C1 segment of cervical spinal cord (tissue), 14 donors: Measurements from ENCODE around the gene KCNK6.

Source experiments
- DNase-seq, 14 donors: peaks; one replicate each; lab custom pipeline; 2025; lab: John Stamatoyannopoulos, UW

The KCNK6 gene

DNA sequence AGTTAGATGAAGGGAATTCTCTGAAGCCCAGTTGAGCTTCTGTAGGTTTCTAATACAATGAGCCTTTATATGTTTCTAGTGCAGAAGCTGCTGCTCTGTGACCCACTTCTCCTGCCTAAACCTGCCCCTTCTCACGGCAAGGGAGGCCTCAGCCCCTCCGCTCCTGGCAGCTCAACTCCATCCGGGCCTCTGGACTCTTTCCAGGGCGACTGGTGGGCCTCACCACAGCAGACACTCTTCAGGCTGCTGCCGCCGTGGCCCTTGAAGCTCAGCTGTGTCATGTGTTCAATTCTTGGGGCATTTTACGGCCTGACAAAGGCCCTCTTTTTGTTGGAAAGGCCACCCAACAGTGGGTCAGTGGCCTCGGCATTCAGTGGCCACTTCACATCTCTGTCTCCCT lies 25.6 kb upstream of the KCNK6 start:
- peak in 7 of 14 donors; percentile 9 to 44 (median 23) for DNase-seq

DNA sequence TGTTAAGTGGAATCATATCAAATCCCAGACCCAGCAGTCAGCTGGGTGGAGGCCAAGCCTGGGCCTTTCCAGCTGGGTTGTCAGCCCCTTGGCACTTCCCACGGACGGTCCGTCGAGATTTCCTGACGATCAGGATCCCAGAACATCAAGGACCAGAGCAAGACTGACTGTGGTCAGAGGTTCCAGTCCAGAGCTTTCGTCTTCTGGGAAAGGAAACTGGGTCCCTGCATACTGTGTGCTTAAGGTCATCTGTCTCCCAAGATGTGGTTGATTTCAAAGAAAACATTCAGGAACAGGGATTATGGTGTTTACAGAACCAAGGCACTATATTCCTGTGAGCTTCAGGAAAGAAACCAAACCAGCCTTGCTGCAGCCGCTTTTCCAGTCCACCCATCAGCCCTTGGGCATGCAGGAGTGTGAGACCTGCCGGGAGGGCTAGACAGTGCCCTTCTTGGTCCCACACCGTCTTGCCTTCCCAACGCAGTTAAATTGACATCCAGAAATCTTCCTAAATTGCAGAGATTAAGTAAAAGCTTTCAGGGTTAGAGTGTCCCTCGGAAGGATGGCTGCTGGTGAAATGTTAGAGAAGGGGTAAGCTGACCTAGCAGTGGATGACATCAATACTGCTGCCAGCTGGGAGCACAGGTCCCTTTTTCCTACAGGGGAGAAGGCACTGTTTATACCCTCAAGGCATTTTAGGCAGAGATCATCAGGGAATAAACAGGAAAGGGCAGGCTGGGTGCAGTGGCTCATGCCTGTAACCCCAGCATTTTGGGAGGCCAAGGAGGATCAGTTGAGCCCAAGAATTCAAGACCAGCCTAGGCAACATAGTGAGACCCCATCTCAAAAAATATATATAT lies 20.6 kb upstream of the KCNK6 start:
- no peak for DNase-seq

DNA sequence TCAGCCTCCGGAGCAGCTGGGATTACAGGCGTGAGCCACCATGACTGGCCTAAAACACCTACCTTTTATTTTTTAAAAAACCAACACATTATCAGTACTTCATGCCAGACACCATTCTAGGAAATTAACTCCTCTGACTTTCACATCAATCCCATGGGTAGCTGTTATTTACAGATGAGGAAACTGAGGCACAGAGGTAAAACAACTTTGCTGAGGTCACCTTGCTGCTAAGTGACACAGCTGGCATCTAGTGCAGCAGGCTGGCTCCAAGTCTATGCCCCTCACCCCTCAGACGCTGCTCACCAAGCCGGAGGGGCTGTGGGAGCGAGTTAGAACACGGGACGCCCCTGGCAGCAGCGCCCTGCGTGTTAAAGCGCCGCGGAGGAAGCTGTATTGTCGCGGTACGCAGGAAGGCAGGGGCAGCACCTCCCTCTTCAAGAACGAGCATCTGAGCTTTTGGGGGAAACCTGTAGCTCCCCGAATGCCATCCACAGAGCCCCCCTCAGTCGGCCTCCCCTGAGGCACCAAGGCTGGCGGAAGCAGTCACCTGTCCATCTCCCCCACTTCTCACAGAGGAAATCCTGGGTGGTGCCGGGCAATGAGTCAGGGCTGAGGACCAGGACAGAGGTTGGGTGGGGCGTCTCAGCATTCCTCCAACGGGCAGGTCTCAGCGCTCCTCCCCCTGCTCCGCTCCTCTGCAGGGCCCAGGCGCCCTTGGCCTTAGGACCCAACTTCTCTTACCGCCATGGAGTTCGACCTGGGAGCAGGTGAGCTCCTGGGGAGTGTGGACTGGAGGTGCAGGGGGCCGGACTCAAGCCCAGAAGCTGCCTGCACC lies 15.9 kb upstream of the KCNK6 start, which contains the start of gene C19orf33:
C19orf33 (plus strand) TSS at position 735 of the 835 bp plus-strand sequence; CDS start at position 746, 11 bp downstream.
- DNase-seq, result no peak

DNA sequence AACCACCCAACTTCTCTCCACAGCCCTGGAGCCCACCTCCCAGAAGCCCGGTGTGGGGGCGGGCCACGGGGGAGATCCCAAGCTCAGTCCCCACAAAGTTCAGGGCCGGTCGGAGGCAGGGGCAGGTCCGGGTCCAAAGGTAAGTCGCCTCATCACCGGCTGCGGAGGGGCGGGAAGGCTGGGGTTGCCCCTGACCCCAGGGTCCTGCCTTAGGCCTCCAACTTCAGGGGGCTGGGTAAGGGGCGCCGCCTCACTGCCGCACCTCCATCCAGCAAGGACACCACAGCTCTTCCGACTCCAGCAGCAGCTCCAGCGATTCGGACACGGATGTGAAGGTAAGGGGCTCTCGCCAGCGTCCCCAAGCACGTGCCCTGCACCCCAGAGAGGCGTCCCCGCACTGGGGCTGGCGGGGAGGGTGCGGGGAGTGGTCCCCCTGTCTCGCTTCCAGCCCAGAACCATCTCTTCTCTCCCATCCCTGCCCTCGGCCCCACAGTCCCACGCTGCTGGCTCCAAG lies 15.2 kb upstream of the KCNK6 start:
- DNase-seq, result no peak

DNA sequence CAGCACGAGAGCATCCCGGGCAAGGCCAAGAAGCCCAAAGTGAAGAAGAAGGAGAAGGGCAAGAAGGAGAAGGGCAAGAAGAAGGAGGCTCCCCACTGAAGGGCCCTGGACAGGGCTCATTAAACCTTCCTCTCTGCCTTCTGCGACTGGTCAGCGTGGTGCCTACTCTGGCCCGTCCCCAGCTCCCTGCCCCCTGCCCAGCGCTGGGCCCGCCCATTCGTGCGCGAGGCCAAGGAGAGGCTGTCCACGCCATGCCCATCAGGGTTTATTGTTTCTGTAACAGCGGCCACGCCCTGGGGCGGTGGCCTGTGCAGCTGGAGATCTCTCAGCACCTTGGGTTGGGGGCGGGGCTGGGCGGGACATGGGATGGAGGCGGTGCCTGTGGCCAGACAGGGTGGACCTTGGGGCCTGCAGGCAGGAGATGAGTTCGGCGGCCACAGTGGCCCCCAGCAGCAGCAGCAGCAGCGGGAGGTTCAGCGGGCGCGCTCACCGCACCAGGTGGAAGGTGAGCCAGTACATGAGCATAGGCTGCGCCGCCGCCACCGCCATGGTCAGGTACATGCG lies 14.7 kb upstream of the KCNK6 start:
- no peak for DNase-seq

DNA sequence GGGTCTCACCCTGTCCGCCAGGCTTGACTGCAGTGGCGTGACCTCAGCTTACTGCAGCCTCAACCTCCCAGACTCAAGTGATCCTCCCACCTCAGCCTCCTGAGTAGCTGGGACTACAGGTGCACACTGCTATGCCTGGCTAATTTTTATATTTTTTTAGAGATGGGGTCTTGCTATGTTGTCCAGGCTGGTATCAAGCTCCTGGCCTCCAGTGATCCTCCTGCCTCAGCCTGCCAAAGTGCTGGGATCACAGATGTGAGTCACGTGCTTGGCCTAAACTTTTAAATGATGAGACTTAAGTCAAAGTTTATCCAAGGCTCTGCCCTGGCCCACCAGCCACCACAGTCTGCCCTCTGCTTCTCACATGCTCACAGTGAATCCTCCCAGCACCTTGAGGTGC lies 13.4 kb upstream of the KCNK6 start:
- no peak for DNase-seq

DNA sequence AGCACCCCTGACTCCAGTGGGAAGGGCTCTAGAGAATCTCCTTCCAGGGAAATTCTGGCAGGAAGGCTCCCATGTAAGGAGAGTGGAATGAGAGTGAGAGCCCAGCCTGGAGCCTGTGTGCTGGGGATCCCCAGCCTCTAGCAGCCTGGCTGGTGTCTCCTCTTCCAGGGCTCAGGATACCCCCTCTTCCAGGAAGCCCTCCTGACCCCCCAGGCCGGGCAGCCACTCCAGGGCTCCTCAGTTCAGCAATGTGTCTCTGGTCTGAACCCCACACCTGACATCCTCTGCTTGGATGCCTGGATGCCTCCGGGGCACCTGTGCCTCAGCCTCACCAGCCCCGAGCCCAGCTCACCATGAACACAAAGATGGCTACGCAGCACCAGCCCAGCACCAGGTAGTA lies 12.6 kb upstream of the KCNK6 start:
- no peak for DNase-seq

DNA sequence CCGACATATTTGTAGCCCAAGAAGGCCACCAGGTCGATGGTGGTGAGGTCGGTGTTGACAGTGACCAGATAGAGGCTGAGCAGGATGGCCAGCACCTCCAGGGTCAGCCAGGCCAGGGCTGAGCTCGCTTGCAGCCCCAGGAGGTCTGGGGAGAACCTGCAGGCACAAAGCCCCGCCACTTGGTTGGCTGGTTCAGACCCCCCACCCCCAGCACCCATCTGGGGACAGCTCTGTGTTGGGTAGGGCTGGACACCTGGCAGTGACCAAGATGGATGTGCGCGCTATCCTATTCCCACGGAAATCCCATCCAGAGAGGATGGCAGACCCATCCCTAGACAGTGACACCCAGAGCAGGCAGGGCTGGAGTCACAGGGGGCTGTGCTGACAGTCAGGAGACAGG lies 12.0 kb upstream of the KCNK6 start:
- no peak for DNase-seq

DNA sequence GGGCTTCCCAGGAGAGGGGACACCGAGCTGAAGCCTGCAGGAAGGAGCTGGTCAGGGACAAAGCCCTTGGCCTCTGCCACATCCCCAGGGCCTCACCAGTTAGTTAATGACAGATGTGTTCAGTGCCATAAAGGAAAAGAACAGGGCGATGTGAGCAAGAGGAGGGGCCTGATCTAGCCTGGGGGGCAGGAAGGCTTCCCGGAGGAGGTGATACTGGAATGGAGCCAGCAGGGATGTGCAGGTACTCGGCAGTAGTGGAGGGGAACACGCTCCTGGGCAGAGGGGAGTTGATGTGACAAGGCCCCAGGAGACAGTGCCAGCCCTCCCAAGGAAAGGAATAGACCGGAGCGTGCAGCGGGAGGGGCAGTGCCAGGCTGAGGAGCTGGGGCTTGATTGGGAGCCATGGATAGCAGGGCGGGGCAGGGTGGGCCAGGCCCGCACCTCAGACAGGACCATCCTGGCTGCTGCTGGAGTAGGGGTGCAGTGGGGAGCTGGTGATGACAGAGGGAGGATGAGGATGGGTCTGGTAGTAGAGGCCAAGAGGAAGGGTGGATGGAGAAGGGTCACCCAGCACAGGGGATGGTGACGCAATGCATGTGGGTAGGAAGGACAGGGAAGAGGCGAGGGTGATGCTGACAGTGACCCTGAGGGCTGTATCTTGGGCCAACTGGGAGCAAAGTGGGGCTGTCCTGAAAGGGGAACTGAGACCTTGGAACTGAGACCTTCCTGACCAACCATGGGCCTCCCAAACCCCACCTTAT lies 11.5 kb upstream of the KCNK6 start:
- DNase-seq, result no peak

DNA sequence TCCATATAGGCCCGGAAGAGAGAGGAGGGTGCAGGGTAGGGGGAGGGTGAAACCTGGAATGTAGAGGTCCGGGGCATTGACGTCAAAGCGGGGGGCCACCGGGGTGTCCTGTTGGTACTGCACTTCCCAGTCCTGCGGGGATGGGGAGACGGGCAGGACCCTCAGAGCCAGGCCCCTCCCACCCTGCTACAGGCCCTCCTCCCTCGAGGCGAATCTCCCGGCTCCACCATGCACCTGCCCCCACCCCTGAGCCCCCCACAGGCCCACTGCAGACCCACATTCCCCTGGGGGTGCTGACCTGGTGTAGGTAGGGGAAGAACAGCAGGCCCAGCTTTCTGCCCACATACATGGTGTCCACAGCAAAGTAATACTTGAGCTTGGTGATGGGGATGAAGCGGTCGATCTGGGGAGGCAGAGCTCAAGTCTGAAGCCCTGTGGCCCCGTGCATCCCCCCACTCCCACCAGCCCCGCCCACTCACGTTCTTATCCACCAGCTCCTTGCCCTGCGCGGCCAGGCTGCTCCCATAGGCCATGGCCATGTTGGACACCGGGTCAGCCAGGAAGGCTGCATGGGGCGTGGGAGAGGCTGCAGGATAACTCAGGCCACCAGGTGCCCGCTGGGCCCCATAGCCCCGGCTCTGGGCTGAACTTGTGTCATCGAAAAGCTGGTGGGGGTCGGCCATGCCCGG lies 10.6 kb upstream of the KCNK6 start:
- no peak for DNase-seq

DNA sequence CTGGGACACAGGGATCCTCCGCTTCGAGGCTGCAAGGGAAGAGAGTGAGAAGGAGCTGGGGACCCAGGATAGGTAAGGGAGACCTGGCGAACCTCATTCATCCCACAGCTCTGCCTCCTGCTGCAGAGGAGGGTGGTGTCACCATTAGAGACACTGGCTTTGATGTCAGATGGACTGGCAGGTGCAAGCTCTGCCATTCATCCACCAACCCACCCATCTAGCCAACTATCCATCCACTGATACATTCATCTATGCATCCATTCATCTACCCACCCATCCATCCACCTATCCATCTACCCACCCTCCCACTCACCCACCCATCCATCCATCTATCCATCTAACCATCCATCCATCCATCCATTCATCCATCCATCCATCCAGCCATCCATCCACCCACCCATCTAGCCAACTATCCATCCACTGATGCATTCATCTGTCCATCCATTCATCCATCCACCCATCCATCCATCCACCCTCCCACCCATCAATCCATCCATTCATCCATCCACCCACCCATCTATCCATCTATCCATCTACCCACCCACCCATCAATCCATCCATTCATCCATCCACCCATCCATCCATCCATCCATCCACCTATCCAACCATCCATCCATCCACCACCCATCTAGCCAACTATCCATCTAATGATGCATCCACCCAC lies 9.9 kb upstream of the KCNK6 start:
- DNase-seq, result no peak

DNA sequence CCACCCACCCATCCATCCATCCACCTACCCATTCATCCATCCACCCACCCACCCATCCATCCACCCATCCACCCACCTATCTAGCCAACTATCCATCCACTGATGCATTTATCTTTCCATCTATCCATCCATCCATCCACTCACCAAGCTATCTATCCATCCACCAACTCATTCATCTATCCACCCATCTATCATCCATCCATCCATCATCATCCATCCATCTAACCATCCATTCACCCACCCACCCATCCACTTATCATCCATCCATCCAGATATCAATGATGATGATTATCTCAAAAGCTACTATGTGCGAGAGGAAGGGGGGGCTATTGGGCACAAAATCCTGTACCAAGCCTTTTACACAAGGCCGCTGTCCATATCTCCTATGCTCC lies 9.4 kb upstream of the KCNK6 start:
- DNase-seq, result no peak

DNA sequence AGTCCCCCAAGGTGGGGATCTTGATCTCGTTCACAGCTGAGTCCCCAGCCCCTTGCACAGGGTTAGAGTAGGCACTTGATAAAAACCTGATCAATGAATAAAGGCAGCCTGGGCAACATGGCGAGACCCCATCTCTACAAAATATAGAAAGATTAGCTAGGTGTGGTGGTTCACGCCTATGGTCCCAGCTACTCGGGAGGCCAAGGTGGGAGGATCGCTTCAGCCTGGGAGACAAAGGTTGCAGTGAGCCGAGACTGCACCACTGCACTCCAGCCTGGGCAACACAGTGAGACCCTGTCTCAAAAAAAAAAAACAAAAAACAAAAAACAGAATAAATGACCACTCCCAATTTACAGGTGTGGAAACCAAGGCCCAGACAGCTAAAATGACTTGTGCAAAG lies 8.7 kb upstream of the KCNK6 start:
- no peak for DNase-seq

DNA sequence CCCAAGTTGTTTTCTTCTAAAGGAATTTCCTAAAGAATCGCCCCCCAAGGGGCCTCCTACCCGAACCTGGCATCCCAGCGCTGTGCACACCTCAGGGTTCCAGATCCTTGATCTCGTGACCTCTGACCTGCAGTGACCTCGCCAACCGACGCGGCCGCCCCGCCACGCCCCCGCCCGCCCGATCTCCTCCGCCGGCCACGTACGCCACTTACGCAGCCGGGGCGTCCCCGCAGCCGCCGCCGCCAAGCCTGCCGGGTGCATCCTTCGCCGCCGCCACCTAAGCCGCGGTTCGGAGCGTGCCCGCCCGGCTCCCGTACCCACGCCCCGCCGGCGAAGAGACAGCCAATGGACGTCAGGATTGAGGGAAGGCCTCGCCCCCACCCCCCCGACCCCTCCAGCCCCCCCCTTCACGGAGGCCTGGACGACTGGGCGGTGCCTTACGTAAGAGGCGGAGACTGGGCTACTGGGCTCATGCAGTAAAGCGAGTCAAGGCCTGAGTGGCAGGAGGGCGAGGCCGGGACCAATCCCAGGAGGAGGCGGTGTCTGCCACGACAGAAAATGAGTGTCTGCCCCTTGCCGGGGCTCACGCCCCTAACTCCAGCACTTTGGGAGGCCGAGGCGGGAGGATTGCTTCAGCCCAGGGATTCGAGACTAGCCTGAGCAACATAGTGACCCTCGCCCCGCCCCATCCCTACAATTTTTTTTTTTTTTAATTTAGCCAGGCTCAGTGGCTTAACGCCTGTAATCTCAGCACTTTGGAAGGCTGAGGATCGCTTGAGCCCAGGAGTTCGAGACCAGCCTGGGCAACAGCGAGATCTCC lies 3.8 kb upstream of the KCNK6 start, which contains the start of gene YIF1B:
YIF1B (minus strand) TSS at position 291 of the 820 bp plus-strand sequence; CDS start at position 261, 30 bp downstream.
- peak; percentile 71 to 99 (median 94) for DNase-seq

DNA sequence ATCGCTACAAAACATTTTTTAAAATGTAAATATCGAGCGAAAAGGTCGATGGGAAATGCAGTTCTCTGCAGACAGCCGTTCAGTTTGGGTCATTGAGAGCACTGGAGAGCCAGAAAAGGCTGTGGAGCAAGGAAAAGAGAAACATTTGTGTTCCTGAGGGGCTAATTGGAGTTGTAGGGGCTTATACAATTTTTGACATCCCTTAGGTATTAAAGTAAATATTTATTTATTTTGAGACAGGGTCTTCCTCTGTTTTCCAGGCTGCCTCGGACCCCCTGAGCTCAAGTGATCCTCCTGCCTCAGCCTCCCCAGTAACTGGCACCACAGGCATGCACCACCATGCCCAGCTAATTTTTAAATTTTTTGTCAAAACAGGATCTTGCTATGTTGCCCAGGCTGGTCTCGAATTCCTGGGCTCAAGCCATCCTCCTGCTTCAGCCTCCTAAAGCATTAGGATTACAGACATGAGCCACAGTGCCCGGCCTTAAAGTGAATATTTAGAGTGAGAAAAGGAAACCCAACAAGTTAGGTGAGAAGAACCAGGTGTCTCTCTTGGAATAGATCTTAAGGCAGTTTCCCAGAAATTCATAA lies 3.1 kb upstream of the KCNK6 start:
- no peak for DNase-seq

DNA sequence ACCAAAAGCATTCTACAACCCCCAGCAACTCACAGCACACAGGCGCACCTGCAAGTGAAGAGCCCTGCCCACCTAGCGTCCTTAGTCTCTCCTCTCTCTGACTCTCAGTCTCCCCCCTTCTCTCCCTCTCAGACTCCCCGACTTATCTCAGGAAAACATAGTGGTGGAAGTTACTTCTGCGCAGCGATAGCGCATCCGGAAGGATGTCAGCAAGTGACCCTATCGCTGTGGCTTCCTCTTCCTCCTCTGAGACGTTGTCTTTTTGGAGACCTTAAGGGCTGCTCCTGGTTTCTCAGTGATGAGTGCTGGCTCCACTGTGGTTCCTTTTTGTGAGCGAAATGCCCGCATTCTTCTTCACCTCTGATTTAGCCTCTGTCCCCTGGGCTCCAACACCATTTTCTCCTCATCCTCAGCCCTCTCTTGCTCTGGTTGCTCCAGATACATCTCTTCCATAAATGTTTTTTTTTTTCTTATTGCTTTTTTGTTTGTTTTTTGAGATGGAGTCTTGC lies 2.5 kb upstream of the KCNK6 start:
- peak in 4 of 14 donors; percentile 7 to 20 (median 12) for DNase-seq

DNA sequence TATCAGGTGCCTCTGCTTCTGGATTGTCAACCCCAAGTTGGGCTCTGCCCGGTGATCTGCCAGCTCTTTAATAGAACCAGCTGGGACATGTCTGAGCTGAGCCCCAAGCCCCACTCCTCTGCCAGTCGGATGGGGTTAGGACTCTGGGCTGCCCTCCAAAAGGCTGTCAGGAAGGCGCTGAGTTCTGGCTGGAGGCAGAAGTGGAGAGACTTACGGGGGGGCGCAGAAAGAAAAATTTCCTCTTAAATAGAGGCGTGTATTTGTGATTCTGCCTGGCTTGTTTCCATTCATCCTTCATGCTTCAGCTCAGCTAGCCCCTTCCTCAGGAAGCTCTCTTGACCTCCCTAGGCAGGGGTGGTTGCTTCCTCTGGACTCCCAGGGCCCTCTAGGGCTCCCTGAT lies 985 bp upstream of the KCNK6 start:
- DNase-seq, result no peak

DNA sequence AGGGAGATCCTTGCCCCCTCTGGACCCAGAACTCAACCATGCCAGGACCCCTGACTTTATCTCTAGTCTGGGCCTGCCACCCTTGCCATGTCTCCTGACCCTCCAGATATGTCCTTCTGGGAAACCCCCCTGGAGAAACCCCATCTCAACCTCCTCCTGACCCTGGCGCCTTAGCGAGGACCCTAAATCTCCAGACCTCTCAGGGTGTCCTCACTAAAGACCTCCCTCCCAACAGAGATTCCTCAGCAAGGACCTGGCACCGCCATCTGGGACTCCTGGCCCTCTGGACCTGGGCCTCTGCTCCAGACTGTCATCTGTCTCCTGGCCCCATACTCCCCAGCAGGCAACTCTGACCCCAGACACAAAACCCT lies 1.3 kb downstream of the KCNK6 start:
- DNase-seq, result no peak
